ENCODE results near the gene WDR91. TPM values are rescaled to one million over a fixed set of nuclear protein-coding genes. Genes with fewer than 3 reads are reported as not detected.

The WDR91 gene
- total RNA-seq, 1 donor from 2014 or later: 14.5 TPM

GRCh38 chr7:135186261-135186540 is 25.1 kb downstream of the WDR91 start:
- H3K36me3 Mint-ChIP-seq (ENCODE audit: low read depth): peaks cover 33% of the 10 kb centered on the region
- no peak for TF ChIP-seq CTCF (conservative IDR thresholded peaks at IDR 0.05)
- H3K27me3 Mint-ChIP-seq (ENCODE audit: low read depth): no peaks in the 10 kb centered on the region
- H3K4me3 Mint-ChIP-seq: no peak overlapping the region
- H3K4me1 Mint-ChIP-seq: no peaks in the 10 kb centered on the region
- H3K9me3 Mint-ChIP-seq: peaks cover 10% of the 10 kb centered on the region
- no peak overlapping the region for H3K27ac Mint-ChIP-seq (ENCODE audit: unreplicated experiment)
- DNase-seq (ENCODE audit: low read depth, low spot score): no peak

DNA sequence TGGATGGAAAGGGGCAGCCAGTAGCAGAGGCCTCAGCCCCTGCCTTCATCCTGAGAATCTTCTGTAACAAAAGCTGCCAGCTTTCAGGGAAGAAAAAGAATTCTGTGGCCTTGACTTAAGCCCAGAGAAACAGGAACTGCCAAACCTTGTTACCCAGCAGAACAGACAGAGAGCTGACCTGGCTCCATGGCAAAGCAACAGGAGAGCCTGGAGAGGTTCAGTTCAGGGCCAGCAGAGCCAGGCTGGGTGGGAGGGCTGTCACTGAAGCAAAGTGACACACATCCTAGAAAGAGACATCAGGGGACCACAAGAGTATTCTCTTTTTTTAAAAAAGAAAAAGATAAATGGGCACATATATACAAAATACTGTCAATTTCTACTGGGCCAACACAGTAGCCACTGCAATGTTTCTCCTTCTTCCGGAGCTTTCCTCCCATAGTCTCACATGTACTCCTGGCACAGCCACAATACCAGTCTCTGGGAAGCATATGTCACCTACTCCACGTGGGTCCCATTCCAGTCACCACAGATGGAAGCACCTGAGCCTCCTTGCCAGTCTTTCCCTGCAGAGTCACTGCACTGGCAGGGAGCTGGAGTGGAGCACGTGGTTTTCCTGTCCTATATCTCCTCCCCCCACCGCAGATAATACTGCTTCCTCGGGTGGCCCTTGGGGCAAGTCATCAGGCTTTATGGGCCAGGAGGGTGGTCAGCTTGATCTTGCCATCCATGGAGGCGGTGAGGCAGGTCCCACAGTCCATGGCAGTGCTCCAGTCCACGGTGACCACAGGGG is 25.7 kb downstream of the WDR91 start:
- no peak for DNase-seq (ENCODE audit: low read depth, low spot score)
- no peak overlapping the region for H3K4me3 Mint-ChIP-seq
- H3K4me1 Mint-ChIP-seq: no peaks in the 10 kb centered on the region
- H3K27ac Mint-ChIP-seq (ENCODE audit: unreplicated experiment): no peak overlapping the region
- peaks cover 12% of the 10 kb centered on the region for H3K9me3 Mint-ChIP-seq
- peaks cover 35% of the 10 kb centered on the region for H3K36me3 Mint-ChIP-seq (ENCODE audit: low read depth)
- H3K27me3 Mint-ChIP-seq (ENCODE audit: low read depth): no peaks in the 10 kb centered on the region
- TF ChIP-seq CTCF (conservative IDR thresholded peaks at IDR 0.05): no peak

DNA sequence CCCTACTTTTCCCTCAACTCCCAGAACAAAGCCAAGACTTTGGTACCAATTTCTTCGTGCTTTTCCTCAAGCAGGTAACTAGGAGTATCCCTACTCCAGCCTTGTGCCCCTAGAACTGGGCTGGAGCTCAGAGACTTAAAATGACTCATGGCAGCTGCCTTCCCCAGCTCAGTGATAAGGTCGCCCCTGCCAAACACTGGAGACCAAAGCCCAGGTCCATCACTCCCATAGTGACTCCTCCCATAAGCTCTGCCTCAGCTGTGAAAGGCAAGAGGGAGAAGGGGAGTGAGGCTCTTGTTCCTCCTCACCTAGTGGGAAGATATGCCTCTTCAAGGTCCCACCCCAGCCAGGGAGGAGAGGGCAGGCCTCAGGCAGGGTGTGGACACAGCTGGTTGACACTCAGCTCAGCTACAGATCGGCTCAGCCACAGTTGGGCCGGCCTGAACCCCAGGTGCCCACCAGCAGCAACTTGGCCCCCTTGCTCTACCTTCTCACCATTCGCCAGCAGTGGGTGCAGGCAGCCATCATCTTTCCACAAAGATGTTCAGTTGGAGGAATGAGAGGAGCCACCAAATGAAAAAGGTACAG is 27.0 kb downstream of the WDR91 start:
- Mint-ChIP-seq H3K36me3 (ENCODE audit: low read depth) (peaks cover 44% of the 10 kb centered on the region), H3K27me3 (ENCODE audit: low read depth) (no peaks in the 10 kb centered on the region), H3K4me1 (no peaks in the 10 kb centered on the region), H3K4me3 (no peak overlapping the region), H3K27ac (ENCODE audit: unreplicated experiment) (no peak overlapping the region), H3K9me3 (peaks cover 18% of the 10 kb centered on the region)
- DNase-seq (ENCODE audit: low read depth, low spot score): no peak
- TF ChIP-seq CTCF (conservative IDR thresholded peaks at IDR 0.05): no peak

DNA sequence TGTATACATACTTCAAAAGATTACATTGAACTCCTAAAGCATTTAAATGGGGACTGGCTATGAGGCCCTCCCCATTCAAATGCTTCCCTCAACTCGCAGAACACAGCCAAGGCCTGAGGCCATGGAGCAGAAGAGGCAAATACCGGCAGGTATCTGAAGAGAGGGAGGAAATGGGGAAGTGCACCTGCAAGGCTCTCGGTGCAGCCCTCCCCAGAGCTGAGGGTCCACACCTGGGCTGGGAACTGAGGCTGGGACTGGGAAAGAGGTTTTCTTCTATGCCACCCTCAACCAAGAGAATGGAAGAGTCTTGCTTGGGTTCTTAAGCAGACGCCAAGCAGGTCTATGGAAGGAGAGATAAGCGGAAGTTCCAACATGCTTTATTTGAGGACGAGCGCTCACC is 27.8 kb downstream of the WDR91 start:
- no peaks in the 10 kb centered on the region for H3K4me1 Mint-ChIP-seq
- no peak for DNase-seq (ENCODE audit: low read depth, low spot score)
- no peak overlapping the region for H3K4me3 Mint-ChIP-seq

GRCh38 chr7:135181929-135182678 is 29.2 kb downstream of the WDR91 start:
- no peak for TF ChIP-seq CTCF (conservative IDR thresholded peaks at IDR 0.05)
- Mint-ChIP-seq H3K9me3 (peaks cover 18% of the 10 kb centered on the region), H3K4me1 (peaks cover 5% of the 10 kb centered on the region), H3K27ac (ENCODE audit: unreplicated experiment) (no peak overlapping the region), H3K4me3 (no peak overlapping the region), H3K36me3 (ENCODE audit: low read depth) (peaks cover 51% of the 10 kb centered on the region), H3K27me3 (ENCODE audit: low read depth) (no peaks in the 10 kb centered on the region)
- no peak for DNase-seq (ENCODE audit: low read depth, low spot score)

More for the DNA sequence above, 27.8 kb downstream of the WDR91 start:
- Mint-ChIP-seq H3K27me3 (ENCODE audit: low read depth) (no peaks in the 10 kb centered on the region), H3K9me3 (peaks cover 18% of the 10 kb centered on the region), H3K27ac (ENCODE audit: unreplicated experiment) (no peak overlapping the region), H3K36me3 (ENCODE audit: low read depth) (peaks cover 51% of the 10 kb centered on the region)
- no peak for TF ChIP-seq CTCF (conservative IDR thresholded peaks at IDR 0.05)

All from neural crest cell (in vitro differentiated cells).